OCI-LY3 (cell line): Measurements from ENCODE around the gene ACOT7.

Source experiments
- H2AFZ ChIP-seq: fragments of 200-600, 300-600 bp; shearing (Covaris generic); 2 replicates; pipeline ENCODE4 v1.6.0; 2014; ENCODE audit warnings: antibody characterized with exemption, low read depth, low read length
- H3K27ac ChIP-seq: fragments of 200-600, 300-600 bp; sonication (generic); 2 replicates; pipeline ENCODE4 v1.5.1; 2014; ENCODE audit warnings: mild to moderate bottlenecking, low read length, moderate library complexity, mixed read lengths
- H3K27me3 ChIP-seq: fragments of 200-600, 300-600 bp; sonication (generic); 2 replicates; pipeline ENCODE4 v1.6.1; 2014; ENCODE audit warnings: low read depth, low read length, mixed read lengths
- H3K36me3 ChIP-seq: fragments of 200-600, 300-600 bp; sonication (generic); replicated peaks from 2 replicates; pipeline ENCODE3; 2014; ENCODE audit warnings: low read depth, low read length, mixed read lengths
- H3K4me1 ChIP-seq: fragments of 300-600, 200-600 bp; sonication (generic); 2 replicates; pipeline ENCODE4 v1.6.1; 2014; ENCODE audit warnings: low read length, mixed read lengths
- H3K4me2 ChIP-seq: fragments of 200-600, 300-600 bp; sonication (generic); 2 replicates; pipeline ENCODE4 v1.6.1; 2014; ENCODE audit warnings: low read length, mixed read lengths
- H3K4me3 ChIP-seq: fragments of 300-600, 200-600 bp; sonication (generic); 2 replicates; pipeline ENCODE4 v1.5.1; 2014; ENCODE audit warnings: antibody characterized with exemption, mild to moderate bottlenecking, low read length, moderate library complexity
- H3K79me2 ChIP-seq: fragments of 300-600, 200-600 bp; shearing (Covaris generic); 2 replicates; pipeline ENCODE4 v1.6.1; 2014; ENCODE audit warnings: mild to moderate bottlenecking, low read length, mixed read lengths
- H3K9ac ChIP-seq: fragments of 300-600, 200-600 bp; shearing (Covaris generic); 2 replicates; pipeline ENCODE4 v1.6.0; 2014; ENCODE audit warnings: mild to moderate bottlenecking, low read length, moderate library complexity
- H3K9me3 ChIP-seq: fragments of 200-600, 300-600 bp; shearing (Covaris generic); 2 replicates; pipeline ENCODE4 v1.6.1; 2014; ENCODE audit warnings: low read length, mixed read lengths; ENCODE audit not compliant: insufficient read depth
- H4K20me1 ChIP-seq: fragments of 200-600, 300-600 bp; sonication (generic); 2 replicates; pipeline ENCODE4 v1.6.1; 2016; ENCODE audit warnings: low read length, mixed read lengths; ENCODE audit not compliant: insufficient read depth
- EZH2phosphoT487 ChIP-seq: fragments of 200-600 bp; shearing (Covaris generic); IDR thresholded peaks from 2 replicates; pipeline ENCODE4 v1.6.1; 2018; ENCODE audit warnings: antibody characterized with exemption, mixed run types, low read depth
- TF ChIP-seq, protein P1 (sequence below): fragments of 200-600, 300-600 bp; sonication (generic); IDR thresholded peaks from 2 replicates; pipeline ENCODE4 v1.5.1; 2014; ENCODE audit warnings: antibody characterized with exemption, low read length, low read depth

ACOT7 gene

DNA sequence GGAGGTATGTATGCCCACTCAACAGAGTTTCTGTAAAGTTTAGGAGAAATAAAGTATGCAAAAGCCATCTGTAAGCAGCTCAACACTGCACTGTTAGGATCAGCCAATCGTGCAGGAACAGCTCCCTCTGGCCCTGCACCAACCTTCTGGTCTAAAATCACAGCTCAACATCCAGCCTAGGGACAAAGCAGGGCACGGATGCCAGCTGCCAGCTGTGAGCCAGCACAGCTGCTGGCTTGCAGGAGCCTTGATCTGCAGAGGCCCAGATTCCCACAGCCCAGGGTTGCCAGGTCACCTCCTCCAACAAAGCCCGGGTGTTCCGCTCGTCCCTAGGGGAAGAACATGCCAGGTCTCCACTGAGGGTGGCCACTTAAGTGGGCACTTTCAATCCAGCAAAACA, 8.6 kb downstream of the ACOT7 start:
- Histone ChIP-seq H3K4me3 (no peak overlapping the region), H3K27me3 (no peaks in the 10 kb centered on the region), H3K9me3 (no peaks in the 10 kb centered on the region), H3K27ac (no peak overlapping the region), H3K4me2 (no peak overlapping the region), H4K20me1 (no peaks in the 10 kb centered on the region), H3K9ac (no peak overlapping the region), H2AFZ (no peak overlapping the region), H3K79me2 (peaks cover 57% of the 10 kb centered on the region), H3K4me1 (no peaks in the 10 kb centered on the region), H3K36me3 (no peaks in the 10 kb centered on the region)
- TF ChIP-seq EZH2phosphoT487, result no peak
- TF ChIP-seq, protein P1, sequence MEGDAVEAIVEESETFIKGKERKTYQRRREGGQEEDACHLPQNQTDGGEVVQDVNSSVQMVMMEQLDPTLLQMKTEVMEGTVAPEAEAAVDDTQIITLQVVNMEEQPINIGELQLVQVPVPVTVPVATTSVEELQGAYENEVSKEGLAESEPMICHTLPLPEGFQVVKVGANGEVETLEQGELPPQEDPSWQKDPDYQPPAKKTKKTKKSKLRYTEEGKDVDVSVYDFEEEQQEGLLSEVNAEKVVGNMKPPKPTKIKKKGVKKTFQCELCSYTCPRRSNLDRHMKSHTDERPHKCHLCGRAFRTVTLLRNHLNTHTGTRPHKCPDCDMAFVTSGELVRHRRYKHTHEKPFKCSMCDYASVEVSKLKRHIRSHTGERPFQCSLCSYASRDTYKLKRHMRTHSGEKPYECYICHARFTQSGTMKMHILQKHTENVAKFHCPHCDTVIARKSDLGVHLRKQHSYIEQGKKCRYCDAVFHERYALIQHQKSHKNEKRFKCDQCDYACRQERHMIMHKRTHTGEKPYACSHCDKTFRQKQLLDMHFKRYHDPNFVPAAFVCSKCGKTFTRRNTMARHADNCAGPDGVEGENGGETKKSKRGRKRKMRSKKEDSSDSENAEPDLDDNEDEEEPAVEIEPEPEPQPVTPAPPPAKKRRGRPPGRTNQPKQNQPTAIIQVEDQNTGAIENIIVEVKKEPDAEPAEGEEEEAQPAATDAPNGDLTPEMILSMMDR, result no peak

DNA sequence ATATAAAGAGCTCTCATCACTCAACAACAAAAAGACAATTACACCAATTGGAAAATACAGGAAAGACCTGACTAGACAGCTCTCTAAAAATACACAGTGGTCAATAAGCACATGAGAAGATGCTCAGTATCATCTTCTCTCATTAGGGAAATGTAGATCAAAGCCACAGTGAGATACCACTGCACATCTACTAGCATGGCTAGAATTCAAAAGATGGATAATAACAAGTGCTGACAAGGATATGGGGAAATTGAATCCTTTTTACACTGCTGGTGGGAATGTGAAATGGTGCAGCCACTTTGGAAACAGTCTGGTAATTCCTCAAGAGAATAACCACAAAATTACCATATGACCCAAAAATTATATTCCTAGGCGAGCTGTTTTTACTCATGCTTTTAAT, 9.4 kb downstream of the ACOT7 start:
- Histone ChIP-seq H3K4me3 (no peak overlapping the region), H2AFZ (no peak overlapping the region), H3K4me2 (no peak overlapping the region), H3K9ac (no peak overlapping the region), H4K20me1 (no peaks in the 10 kb centered on the region), H3K36me3 (no peaks in the 10 kb centered on the region), H3K4me1 (no peaks in the 10 kb centered on the region), H3K27me3 (no peaks in the 10 kb centered on the region), H3K27ac (no peak overlapping the region), H3K79me2 (peaks cover 58% of the 10 kb centered on the region), H3K9me3 (no peaks in the 10 kb centered on the region)
- no peak for TF ChIP-seq EZH2phosphoT487
- TF ChIP-seq, protein P1, result no peak

DNA sequence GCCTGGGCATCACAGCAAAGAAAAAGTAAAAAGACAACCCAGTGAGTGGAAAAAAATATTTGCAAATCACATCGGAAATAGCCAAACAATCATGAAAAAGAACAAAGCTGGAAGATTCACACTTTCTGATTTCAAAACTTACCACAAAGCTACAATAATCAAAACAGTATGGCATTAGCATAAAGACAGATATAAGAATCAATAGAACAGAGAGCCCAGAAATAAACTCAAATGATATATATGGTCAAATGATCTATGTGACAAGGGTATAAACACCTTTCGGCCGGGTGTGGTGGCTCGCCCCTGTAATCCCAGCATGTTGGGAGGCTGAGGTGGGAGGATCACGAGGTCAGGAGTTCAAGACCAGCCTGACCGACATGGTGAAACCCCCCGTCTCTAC, 13.5 kb downstream of the ACOT7 start:
- Histone ChIP-seq H3K27ac (no peak overlapping the region), H3K9me3 (no peaks in the 10 kb centered on the region), H3K4me1 (no peaks in the 10 kb centered on the region), H3K27me3 (no peaks in the 10 kb centered on the region), H3K79me2 (peaks cover 50% of the 10 kb centered on the region), H3K9ac (no peak overlapping the region), H3K4me2 (no peak overlapping the region), H3K4me3 (no peak overlapping the region), H3K36me3 (no peaks in the 10 kb centered on the region), H4K20me1 (no peaks in the 10 kb centered on the region), H2AFZ (no peak overlapping the region)
- TF ChIP-seq EZH2phosphoT487, result no peak
- TF ChIP-seq, protein P1, result no peak

DNA sequence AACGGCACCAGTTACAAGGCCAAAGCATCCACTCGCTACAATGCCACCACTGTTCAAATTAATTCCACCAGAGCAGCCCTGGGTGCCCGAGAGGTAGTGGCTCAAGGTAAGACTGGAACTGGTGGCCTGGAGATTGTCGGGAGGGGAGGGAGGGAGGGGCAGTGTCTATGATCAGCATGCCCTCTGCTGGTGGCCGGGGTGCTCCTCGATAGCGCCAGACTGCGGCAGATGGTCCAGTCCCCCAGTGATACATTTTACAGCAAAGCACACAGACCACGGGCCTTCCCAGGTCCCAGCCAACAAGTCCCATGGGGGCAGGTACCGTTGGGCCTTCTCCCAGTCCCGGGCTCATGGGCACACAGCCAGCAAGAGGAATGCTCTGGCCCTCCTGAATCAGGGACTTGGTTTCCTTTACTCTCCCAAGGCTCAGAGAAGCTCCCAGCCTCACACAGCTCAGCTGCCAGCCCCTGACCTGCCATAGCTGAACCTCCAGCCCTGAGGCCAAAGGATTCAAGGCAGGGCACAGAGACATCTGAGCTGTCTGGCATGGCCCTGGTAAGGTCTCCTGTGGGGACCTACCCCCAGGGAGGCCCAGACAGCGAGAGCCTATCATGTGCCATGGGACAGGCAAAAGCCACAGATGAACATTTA, 15.3 kb downstream of the ACOT7 start:
- Histone ChIP-seq H3K36me3 (no peaks in the 10 kb centered on the region), H3K4me3 (no peak overlapping the region), H3K79me2 (peaks cover 48% of the 10 kb centered on the region), H3K27ac (no peak overlapping the region), H2AFZ (no peak overlapping the region), H3K9me3 (no peaks in the 10 kb centered on the region), H4K20me1 (no peaks in the 10 kb centered on the region), H3K27me3 (no peaks in the 10 kb centered on the region), H3K4me1 (no peaks in the 10 kb centered on the region), H3K9ac (no peak overlapping the region), H3K4me2 (no peak overlapping the region)
- TF ChIP-seq EZH2phosphoT487, result no peak
- TF ChIP-seq, protein P1, result no peak
